Body of pancreas (tissue), 4 donors: ENCODE results near the gene CREB3.

Experiments
- POLR2A ChIP-seq, 3 donors: fragments of 450-650 bp; IDR thresholded peaks; one replicate each; pipeline ENCODE4 v1.6.1; 2016; ENCODE audit warnings: antibody characterized with exemption in 3 of 3, mild to moderate bottlenecking in 2 of 3
- TF ChIP-seq, protein P1 (sequence below), 7 experiments: fragments of 450-650 bp in 4 of 7; fragments of 200-600 bp in 3 of 7; sonication (generic) in 3 of 7; IDR thresholded peaks; one replicate each; pipeline ENCODE4 v1.5.1; 2016 to 2019; ENCODE audit warnings: antibody characterized with exemption in 7 of 7

DNA sequence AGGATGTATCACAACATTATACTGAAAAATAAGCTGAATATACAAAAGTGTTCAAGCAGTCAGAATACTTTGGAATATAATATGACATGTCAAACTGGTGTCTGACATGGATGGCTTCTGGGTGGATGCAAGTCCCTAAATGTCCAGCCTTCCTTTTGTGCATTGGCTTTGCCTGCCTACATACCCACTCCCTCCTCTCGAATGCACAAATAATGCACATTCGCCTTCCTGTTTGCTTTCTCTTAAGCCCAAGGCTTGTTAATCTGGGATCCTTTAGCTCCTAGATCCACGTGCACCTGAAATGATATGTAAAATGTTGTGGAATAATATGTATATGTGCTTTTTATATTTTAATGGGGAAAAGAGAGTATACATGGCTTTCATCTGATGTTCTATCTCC is 46.0 kb downstream of the CREB3 start:
- TF ChIP-seq, protein P1, sequence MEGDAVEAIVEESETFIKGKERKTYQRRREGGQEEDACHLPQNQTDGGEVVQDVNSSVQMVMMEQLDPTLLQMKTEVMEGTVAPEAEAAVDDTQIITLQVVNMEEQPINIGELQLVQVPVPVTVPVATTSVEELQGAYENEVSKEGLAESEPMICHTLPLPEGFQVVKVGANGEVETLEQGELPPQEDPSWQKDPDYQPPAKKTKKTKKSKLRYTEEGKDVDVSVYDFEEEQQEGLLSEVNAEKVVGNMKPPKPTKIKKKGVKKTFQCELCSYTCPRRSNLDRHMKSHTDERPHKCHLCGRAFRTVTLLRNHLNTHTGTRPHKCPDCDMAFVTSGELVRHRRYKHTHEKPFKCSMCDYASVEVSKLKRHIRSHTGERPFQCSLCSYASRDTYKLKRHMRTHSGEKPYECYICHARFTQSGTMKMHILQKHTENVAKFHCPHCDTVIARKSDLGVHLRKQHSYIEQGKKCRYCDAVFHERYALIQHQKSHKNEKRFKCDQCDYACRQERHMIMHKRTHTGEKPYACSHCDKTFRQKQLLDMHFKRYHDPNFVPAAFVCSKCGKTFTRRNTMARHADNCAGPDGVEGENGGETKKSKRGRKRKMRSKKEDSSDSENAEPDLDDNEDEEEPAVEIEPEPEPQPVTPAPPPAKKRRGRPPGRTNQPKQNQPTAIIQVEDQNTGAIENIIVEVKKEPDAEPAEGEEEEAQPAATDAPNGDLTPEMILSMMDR (IDR thresholded peaks at IDR 0.05) = no peak
- no peak for TF ChIP-seq POLR2A (IDR thresholded peaks at IDR 0.05)
